GM23248 (cell line): ENCODE results near the gene LRRC72. TPM values are rescaled to one million over a fixed set of nuclear protein-coding genes. Genes with fewer than 3 reads are reported as not detected.

Source experiments
- DNase-seq: peaks from one replicate; pipeline ENCODE4 v3.0.0-alpha.2; 2015
- H2AFZ ChIP-seq: fragments of 200-600 bp; sonication (generic); 2 replicates; pipeline ENCODE4 v1.6.1; 2016; ENCODE audit warnings: antibody characterized with exemption
- H3F3A ChIP-seq: fragments of 200-600 bp; sonication (generic); 2 replicates; pipeline ENCODE4 v1.6.1; 2016; ENCODE audit warnings: mild to moderate bottlenecking, antibody characterized with exemption, mixed run types; ENCODE audit not compliant: insufficient read depth
- H3K27ac ChIP-seq: fragments of 200-600 bp; sonication (generic); 2 replicates; pipeline ENCODE4 v1.5.1; 2016; ENCODE audit warnings: mild to moderate bottlenecking
- H3K27me3 ChIP-seq: fragments of 200-600 bp; sonication (generic); replicated peaks from 2 replicates; pipeline ENCODE4 v1.6.1; 2016; ENCODE audit warnings: mild to moderate bottlenecking; ENCODE audit not compliant: insufficient read depth
- H3K36me3 ChIP-seq: fragments of 200-600 bp; sonication (generic); 2 replicates; pipeline ENCODE4 v1.6.1; 2016; ENCODE audit warnings: low read depth, mild to moderate bottlenecking
- H3K4me1 ChIP-seq: fragments of 200-600 bp; sonication (generic); 2 replicates; pipeline ENCODE4 v1.6.1; 2016; ENCODE audit warnings: mild to moderate bottlenecking; ENCODE audit not compliant: insufficient read depth
- H3K4me2 ChIP-seq: fragments of 200-600 bp; sonication (generic); one replicate; pipeline ENCODE4 v1.6.1; 2016; ENCODE audit warnings: mild to moderate bottlenecking; ENCODE audit not compliant: unreplicated experiment
- H3K4me3 ChIP-seq: fragments of 200-600 bp; sonication (generic); 2 replicates; pipeline ENCODE4 v1.5.1; 2016; ENCODE audit warnings: mild to moderate bottlenecking
- H3K79me2 ChIP-seq: fragments of 200-600 bp; sonication (generic); 2 replicates; pipeline ENCODE4 v1.6.1; 2016; ENCODE audit warnings: mild to moderate bottlenecking; ENCODE audit not compliant: insufficient read depth
- H3K9ac ChIP-seq: fragments of 200-600 bp; sonication (generic); 2 replicates; pipeline ENCODE4 v1.6.1; 2016; ENCODE audit warnings: mild to moderate bottlenecking
- H3K9me2 ChIP-seq: fragments of 200-600 bp; sonication (generic); 2 replicates; pipeline ENCODE4 v1.6.1; 2016; ENCODE audit warnings: mixed run types, mild to moderate bottlenecking, moderate library complexity; ENCODE audit not compliant: insufficient read depth
- H3K9me3 ChIP-seq: fragments of 200-600 bp; sonication (generic); one replicate; pipeline ENCODE4 v1.6.1; 2017; ENCODE audit warnings: low read depth
- H4K20me1 ChIP-seq: fragments of 200-600 bp; sonication (generic); 2 replicates; pipeline ENCODE4 v1.6.0; 2016; ENCODE audit not compliant: insufficient read depth
- EZH2 ChIP-seq: fragments of 200-600 bp; sonication (generic); IDR thresholded peaks from 2 replicates; pipeline ENCODE4 v1.6.1; 2018; ENCODE audit warnings: antibody characterized with exemption, mild to moderate bottlenecking; ENCODE audit not compliant: insufficient read depth, poor library complexity, severe bottlenecking
- EZH2phosphoT487 ChIP-seq: fragments of 200-600 bp; sonication (generic); IDR thresholded peaks from 2 replicates; pipeline ENCODE4 v1.6.1; 2018; ENCODE audit warnings: antibody characterized with exemption, moderate library complexity, mild to moderate bottlenecking, low read depth; ENCODE audit not compliant: insufficient read depth
- WGBS, 2 experiments: methylation state at CpG; one replicate each; pipeline ENCODE4 v1.1.6; 2015 to 2017; ENCODE audit warnings: low lambda C conversion rate in 2 of 2, low coverage in 1 of 2; ENCODE audit errors: missing lambda C conversion rate in 2 of 2; 5-methylcytosine and 5-hydroxymethylcytosine counted together
- in situ Hi-C: fragments of 300-500 bp; cut with MboI; formaldehyde crosslinking; loops from 2 replicates; pipeline ENCODE4 v1.15.0; 2020
- polyA plus RNA-seq: library from polyadenylated mRNA; unstranded; fragments of >200 nt; fragmentation: Nextera tagmentation; extraction: Ambion mirVana; gene quantifications from 2 replicates; pipeline ENCODE4 v1.2.1, GENCODE V29; 2016
- total RNA-seq: library from RNA; depleted of rRNA; stranded (reverse); fragments of >200 nt; shearing (Covaris generic); gene quantifications from 2 replicates; pipeline ENCODE4 v1.2.3, GENCODE V29; 2014

LRRC72 gene
- total and polyA plus RNA-seq, 2 experiments from 2014 or later = not detected

- no peaks in the 10 kb centered on the region for H3K4me1 ChIP-seq
- peaks cover 4% of the 10 kb centered on the region; the same call in 1 of the 2 replicates for H3F3A ChIP-seq
- no peaks in the 10 kb centered on the region for H4K20me1 ChIP-seq
- H3K27ac ChIP-seq = no peak overlapping the region
- H3K4me3 ChIP-seq = no peak overlapping the region
- in situ Hi-C loops = no loop called here
- H3K36me3 ChIP-seq = no peaks in the 10 kb centered on the region
- TF ChIP-seq EZH2phosphoT487 (no peak), EZH2 (no peak)
- WGBS, 2 experiments = 93 to 95% methylated on average over 17 of the region's 17 CpGs
- H2AFZ ChIP-seq = no peak overlapping the region
- no peak overlapping the region for H3K9ac ChIP-seq
- no peak overlapping the region for H3K4me2 ChIP-seq
- H3K27me3 ChIP-seq = no peaks in the 10 kb centered on the region
- no peak for DNase-seq
- H3K79me2 ChIP-seq = no peaks in the 10 kb centered on the region
- no peaks in the 10 kb centered on the region for H3K9me3 ChIP-seq
- no peaks in the 10 kb centered on the region for H3K9me2 ChIP-seq
These were observed 58.9 kb downstream of the LRRC72 start for GRCh38 chr7:16585540-16585939.

- no peak overlapping the region for H3K4me3 ChIP-seq
- no peaks in the 10 kb centered on the region for H3K27me3 ChIP-seq
- TF ChIP-seq EZH2phosphoT487 (no peak), EZH2 (no peak)
- no peak overlapping the region for H3K9ac ChIP-seq
- no peaks in the 10 kb centered on the region for H3K9me2 ChIP-seq
- H3K36me3 ChIP-seq = no peaks in the 10 kb centered on the region
- DNase-seq = no peak
- WGBS, 2 experiments = 88 to 90% methylated on average over 23 to 41 of the region's 42 CpGs
- H3K79me2 ChIP-seq = no peaks in the 10 kb centered on the region
- H3F3A ChIP-seq = peaks cover 4% of the 10 kb centered on the region; the same call in 1 of the 2 replicates
- no peak overlapping the region for H3K4me2 ChIP-seq
- no peak overlapping the region for H2AFZ ChIP-seq
- H3K4me1 ChIP-seq = no peaks in the 10 kb centered on the region
- no peak overlapping the region for H3K27ac ChIP-seq
- in situ Hi-C loops = no loop called here
- H3K9me3 ChIP-seq = no peaks in the 10 kb centered on the region
- no peaks in the 10 kb centered on the region for H4K20me1 ChIP-seq
These were observed 59.7 kb downstream of the LRRC72 start for GRCh38 chr7:16586081-16586874.

- no peaks in the 10 kb centered on the region for H3K4me1 ChIP-seq
- no peaks in the 10 kb centered on the region for H3K36me3 ChIP-seq
- no peak overlapping the region for H3K4me3 ChIP-seq
- H3K79me2 ChIP-seq = no peaks in the 10 kb centered on the region
- no peaks in the 10 kb centered on the region for H4K20me1 ChIP-seq
- no peak overlapping the region for H2AFZ ChIP-seq
- no peak overlapping the region for H3K27ac ChIP-seq
- in situ Hi-C loops = no loop called here
- no peak overlapping the region for H3K4me2 ChIP-seq
- H3K9me2 ChIP-seq = no peaks in the 10 kb centered on the region
- WGBS, 2 experiments = 83 to 87% methylated on average over 3 of the region's 3 CpGs
- H3F3A ChIP-seq = peaks cover 4% of the 10 kb centered on the region; the same call in 1 of the 2 replicates
- H3K9ac ChIP-seq = no peak overlapping the region
- H3K27me3 ChIP-seq = no peaks in the 10 kb centered on the region
- no peak for DNase-seq
- H3K9me3 ChIP-seq = no peaks in the 10 kb centered on the region
- TF ChIP-seq EZH2phosphoT487 = no peak
- no peak for TF ChIP-seq EZH2
These were observed 60.5 kb downstream of the LRRC72 start for GRCh38 chr7:16587129-16587528.

- Histone ChIP-seq H3K4me3 (no peak overlapping the region), H3K4me1 (no peaks in the 10 kb centered on the region), H3K9ac (no peak overlapping the region), H3K9me3 (no peaks in the 10 kb centered on the region), H3K79me2 (no peaks in the 10 kb centered on the region), H2AFZ (no peak overlapping the region), H3K27ac (no peak overlapping the region), H3K4me2 (no peak overlapping the region), H4K20me1 (no peaks in the 10 kb centered on the region), H3K9me2 (no peaks in the 10 kb centered on the region), H3K27me3 (no peaks in the 10 kb centered on the region), H3F3A (peaks cover 4% of the 10 kb centered on the region; the same call in 1 of the 2 replicates), H3K36me3 (no peaks in the 10 kb centered on the region)
- in situ Hi-C loops = no loop called here
- 70 to 86% methylated on average over 6 of the region's 6 CpGs for WGBS, 2 experiments
- TF ChIP-seq EZH2 = no peak
- TF ChIP-seq EZH2phosphoT487 = no peak
- no peak for DNase-seq
These were observed 61.2 kb downstream of the LRRC72 start for GRCh38 chr7:16587790-16588189.
